A549 (cell line): ENCODE results near the gene TNRC6B. TPM values are rescaled to one million over a fixed set of nuclear protein-coding genes. Genes with fewer than 3 reads are reported as not detected.
"Not testable (repeated sequence)": the region's sequence is repeated elsewhere in the genome, so short reads cannot be mapped to it uniquely, and the experiment has no call there.

Experiments used
- ATAC-seq, 2 experiments: fragments of 200-7000 bp in 1 of 2; fragments of >200 bp in 1 of 2; cut with Nextera tagmentation in 1 of 2; cut with Tn5 transposase in 1 of 2; 3 replicates each; pipeline versions ENCODE4 v1.8.0 to v1.9.1; 2018 to 2020; ENCODE audit warnings: mild to moderate bottlenecking in 1 of 2, moderate library complexity in 1 of 2
- CTCF ChIA-PET: fragments of 300-600 bp; sonication (Branson Sonifier 250); formaldehyde crosslinking; extraction: SDS; loops from one replicate; lab custom pipeline; 2021; ENCODE audit warnings: antibody characterized with exemption, inconsistent platforms; lab: Yijun Ruan, JAX
- POLR2A ChIA-PET: fragments of 350-600 bp; formaldehyde crosslinking; extraction: SDS; loops from one replicate; lab custom pipeline; 2021; ENCODE audit warnings: antibody characterized with exemption, inconsistent platforms; lab: Yijun Ruan, JAX
- DNase-seq, 2 experiments: peaks; one replicate each; pipeline versions ENCODE4 v3.0.0 to v3.0.0-alpha.2; 2011 to 2016; ENCODE audit warnings: low read depth in 1 of 2, low spot score in 1 of 2
- FAIRE-seq: peaks from 2 replicates; lab custom pipeline; 2011; peaks lifted over from hg19 to GRCh38; lab: Jason Lieb, UNC
- H3K27ac ChIP-seq, 2 experiments: fragments of >200 bp; sonication (Bioruptor Twin); formaldehyde crosslinking; 3 replicates each; pipeline ENCODE4 v1.5.1; 2016 to 2017
- H3K4me1 ChIP-seq: fragments of >200 bp; sonication (Bioruptor Twin); formaldehyde crosslinking; 3 replicates; pipeline ENCODE4 v1.6.1; 2016
- H3K4me2 ChIP-seq: fragments of >200 bp; sonication (Bioruptor Twin); formaldehyde crosslinking; 3 replicates; pipeline ENCODE4 v1.6.1; 2016
- H3K4me3 ChIP-seq: fragments of >200 bp; sonication (Bioruptor Twin); formaldehyde crosslinking; 3 replicates; pipeline ENCODE4 v1.5.1; 2016
- H3K9me3 ChIP-seq: fragments of >200 bp; sonication (Bioruptor Twin); formaldehyde crosslinking; 3 replicates; pipeline ENCODE4 v1.6.1; 2016
- CBX2 ChIP-seq: fragments of 200-600 bp; sonication (generic); IDR thresholded peaks from 2 replicates; pipeline ENCODE4 v1.6.1; 2016; ENCODE audit warnings: low read depth, mild to moderate bottlenecking, borderline replicate concordance
- CEBPB ChIP-seq, 2 experiments: fragments of >200 bp in 1 of 2; sonication (Bioruptor Twin) in 1 of 2; formaldehyde crosslinking in 1 of 2; IDR thresholded peaks; 2 replicates each; pipeline ENCODE4 v1.6.1; 2012 to 2016
- EHF ChIP-seq: fragments of 250-450 bp; sonication (Bioruptor Pico); IDR thresholded peaks from 2 replicates; pipeline ENCODE4 v1.5.0; 2020; ENCODE audit warnings: mild to moderate bottlenecking
- EHMT2 ChIP-seq: fragments of 200-600 bp; sonication (generic); IDR thresholded peaks from 2 replicates; pipeline ENCODE4 v1.6.1; 2016; ENCODE audit warnings: antibody characterized with exemption, low read depth, mild to moderate bottlenecking, moderate library complexity
- EP300 ChIP-seq, 2 experiments: fragments of >200 bp; sonication (Bioruptor Twin); formaldehyde crosslinking; IDR thresholded peaks; 2 replicates in 1 of 2; 3 replicates in 1 of 2; pipeline ENCODE4 v1.6.1; 2016 to 2017
- FOSL2 ChIP-seq, 2 experiments: fragments of 450-650 bp in 1 of 2; fragments of >200 bp in 1 of 2; sonication (Bioruptor Twin) in 1 of 2; formaldehyde crosslinking; IDR thresholded peaks; 2 replicates each; pipeline versions ENCODE4 v1.5.0 to v1.6.1; 2016 to 2020; ENCODE audit warnings: mild to moderate bottlenecking in 1 of 2, moderate library complexity in 1 of 2
- HMGXB4 ChIP-seq: fragments of 250-450 bp; sonication (Bioruptor Pico); IDR thresholded peaks from 2 replicates; pipeline ENCODE4 v1.5.0; 2021; ENCODE audit warnings: mild to moderate bottlenecking, moderate library complexity, borderline replicate concordance
- HOXB13 ChIP-seq: fragments of 250-450 bp; sonication (Bioruptor Pico); IDR thresholded peaks from 2 replicates; pipeline ENCODE4 v1.5.0; 2020; ENCODE audit warnings: low read depth, mild to moderate bottlenecking, moderate library complexity
- JUN ChIP-seq, 2 experiments: fragments of >200 bp; sonication (Bioruptor Twin); formaldehyde crosslinking; IDR thresholded peaks; 2 replicates in 1 of 2; 3 replicates in 1 of 2; pipeline ENCODE4 v1.6.1; 2016 to 2017
- KDM5A ChIP-seq: fragments of 200-600 bp; sonication (generic); IDR thresholded peaks from 2 replicates; pipeline ENCODE4 v1.6.1; 2016; ENCODE audit warnings: antibody characterized with exemption, mild to moderate bottlenecking
- MAFK ChIP-seq: fragments of 450-650 bp; IDR thresholded peaks from 2 replicates; pipeline ENCODE4 v1.6.1; 2014; ENCODE audit not compliant: partially characterized antibody
- NFE2L2 ChIP-seq: fragments of 150-350 bp; conservative IDR thresholded peaks from 2 replicates; pipeline ENCODE4 v1.6.1; 2014; ENCODE audit warnings: low read length
- NR3C1 ChIP-seq: fragments of >200 bp; sonication (Bioruptor Twin); formaldehyde crosslinking; IDR thresholded peaks from 3 replicates; pipeline ENCODE4 v1.6.1; 2017
- POLR2A ChIP-seq: IDR thresholded peaks from 2 replicates; pipeline ENCODE4 v1.6.1; 2012; ENCODE audit warnings: mild to moderate bottlenecking, low read length
- RAD21 ChIP-seq, 2 experiments: fragments of >200 bp in 1 of 2; sonication (Bioruptor Twin) in 1 of 2; formaldehyde crosslinking in 1 of 2; IDR thresholded peaks in 1 of 2; conservative IDR thresholded peaks in 1 of 2; 2 replicates in 1 of 2; 3 replicates in 1 of 2; pipeline ENCODE4 v1.6.1; 2012 to 2018; ENCODE audit warnings: inconsistent platforms in 1 of 2
- RCOR1 ChIP-seq: fragments of 150-350 bp; IDR thresholded peaks from 2 replicates; pipeline ENCODE4 v1.6.1; 2014; ENCODE audit warnings: antibody characterized with exemption, low read length, low read depth
- RNF2 ChIP-seq: fragments of 200-600 bp; sonication (generic); IDR thresholded peaks from 2 replicates; pipeline ENCODE4 v1.6.1; 2016; ENCODE audit warnings: low read depth, mild to moderate bottlenecking, antibody characterized with exemption, moderate library complexity, borderline replicate concordance
- SMC3 ChIP-seq: fragments of >200 bp; sonication (Bioruptor Twin); formaldehyde crosslinking; IDR thresholded peaks from 3 replicates; pipeline ENCODE4 v1.6.1; 2018; ENCODE audit warnings: inconsistent platforms
- TP53 ChIP-seq: fragments of 250-450 bp; sonication (Bioruptor Pico); IDR thresholded peaks from 2 replicates; pipeline ENCODE4 v1.5.0; 2021; ENCODE audit warnings: mild to moderate bottlenecking, moderate library complexity
- WGBS: methylation state at CpG from one replicate; pipeline ENCODE4 v1.1.6; 2017; ENCODE audit errors: missing lambda C conversion rate; 5-methylcytosine and 5-hydroxymethylcytosine counted together
- polyA plus RNA-seq, 4 experiments: library from polyadenylated mRNA; depleted of rRNA in 3 of 4; stranded (reverse); fragments of >200 nt; fragmentation: RNase III in 1 of 4; extraction: RNeasy Plus Mini Kit Qiagen cat#74134 plus additional on column Dnase treatment in 1 of 4; gene quantifications; 2 replicates in 3 of 4; 3 replicates in 1 of 4; pipeline ENCODE4 v1.2.3, GENCODE V29; 2011 to 2017
- TF ChIP-seq, protein P1 (sequence below): fragments of 200-600 bp; sonication (generic); IDR thresholded peaks from 2 replicates; pipeline ENCODE4 v1.6.1; 2016; ENCODE audit warnings: antibody characterized with exemption, mild to moderate bottlenecking, moderate library complexity
- TF ChIP-seq, protein P2 (sequence below): IDR thresholded peaks from 2 replicates; pipeline ENCODE4 v1.6.1; 2012; ENCODE audit warnings: low read depth, borderline replicate concordance
- TF ChIP-seq, protein P3 (sequence below): fragments of 450-650 bp; IDR thresholded peaks from 2 replicates; pipeline ENCODE4 v1.6.1; 2014; ENCODE audit warnings: antibody characterized with exemption

TNRC6B gene
- polyA plus RNA-seq, 2 of the 4 experiments (the other 2 are of a cell fraction), result 4.9 to 5.0 TPM

- ATAC-seq (no peak), FAIRE-seq (no peak)
Measured at GRCh38 chr22:40182231-40182835, 4.6 kb downstream of the TNRC6B start.

DNA sequence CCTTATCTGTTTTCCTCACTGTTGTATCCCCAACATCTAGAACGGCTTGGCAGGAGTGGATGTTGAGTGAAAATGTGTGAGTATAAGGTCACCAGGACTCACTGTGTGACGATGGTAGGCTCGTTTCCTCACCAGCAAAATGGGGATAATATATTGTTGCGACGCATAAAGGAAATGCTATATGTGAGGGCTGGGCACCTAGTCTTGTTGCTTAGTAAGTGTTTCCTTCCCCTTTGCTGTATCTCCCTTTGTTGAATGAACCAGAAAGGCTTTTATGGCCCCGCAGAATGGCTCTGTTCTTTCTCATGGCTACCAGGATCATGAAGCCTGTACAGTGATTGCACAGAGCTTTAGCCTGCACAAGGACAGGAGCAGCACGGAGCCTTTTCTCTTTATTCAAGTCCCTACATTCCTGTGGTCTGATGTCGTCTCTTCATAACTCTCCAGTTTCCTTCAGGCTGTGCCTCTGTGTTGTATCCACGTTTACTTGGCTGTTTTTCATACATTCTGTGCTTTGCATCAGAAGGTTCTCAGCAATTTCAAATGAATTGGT, 5.4 kb downstream of the TNRC6B start:
- ChIA-PET CTCF (interaction anchor here (0.7 kb wide), 2 partner anchors 81 to 87 kb away, joined by 3 to 4 read pairs; no protein-coding TSS in a partner anchor), POLR2A (no interaction called here)
- FAIRE-seq, result no peak
- Histone ChIP-seq H3K9me3 (no peaks in the 10 kb centered on the region), H3K27ac (no peak overlapping the region), H3K4me2 (0 out of 3 replicates have a peak overlapping the region, but pooled peaks have one; percentile 77), H3K4me3 (no peak overlapping the region)
- TF ChIP-seq TP53, result no peak
- TF ChIP-seq, protein P1, sequence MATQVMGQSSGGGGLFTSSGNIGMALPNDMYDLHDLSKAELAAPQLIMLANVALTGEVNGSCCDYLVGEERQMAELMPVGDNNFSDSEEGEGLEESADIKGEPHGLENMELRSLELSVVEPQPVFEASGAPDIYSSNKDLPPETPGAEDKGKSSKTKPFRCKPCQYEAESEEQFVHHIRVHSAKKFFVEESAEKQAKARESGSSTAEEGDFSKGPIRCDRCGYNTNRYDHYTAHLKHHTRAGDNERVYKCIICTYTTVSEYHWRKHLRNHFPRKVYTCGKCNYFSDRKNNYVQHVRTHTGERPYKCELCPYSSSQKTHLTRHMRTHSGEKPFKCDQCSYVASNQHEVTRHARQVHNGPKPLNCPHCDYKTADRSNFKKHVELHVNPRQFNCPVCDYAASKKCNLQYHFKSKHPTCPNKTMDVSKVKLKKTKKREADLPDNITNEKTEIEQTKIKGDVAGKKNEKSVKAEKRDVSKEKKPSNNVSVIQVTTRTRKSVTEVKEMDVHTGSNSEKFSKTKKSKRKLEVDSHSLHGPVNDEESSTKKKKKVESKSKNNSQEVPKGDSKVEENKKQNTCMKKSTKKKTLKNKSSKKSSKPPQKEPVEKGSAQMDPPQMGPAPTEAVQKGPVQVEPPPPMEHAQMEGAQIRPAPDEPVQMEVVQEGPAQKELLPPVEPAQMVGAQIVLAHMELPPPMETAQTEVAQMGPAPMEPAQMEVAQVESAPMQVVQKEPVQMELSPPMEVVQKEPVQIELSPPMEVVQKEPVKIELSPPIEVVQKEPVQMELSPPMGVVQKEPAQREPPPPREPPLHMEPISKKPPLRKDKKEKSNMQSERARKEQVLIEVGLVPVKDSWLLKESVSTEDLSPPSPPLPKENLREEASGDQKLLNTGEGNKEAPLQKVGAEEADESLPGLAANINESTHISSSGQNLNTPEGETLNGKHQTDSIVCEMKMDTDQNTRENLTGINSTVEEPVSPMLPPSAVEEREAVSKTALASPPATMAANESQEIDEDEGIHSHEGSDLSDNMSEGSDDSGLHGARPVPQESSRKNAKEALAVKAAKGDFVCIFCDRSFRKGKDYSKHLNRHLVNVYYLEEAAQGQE, result no peak
- no peak for TF ChIP-seq RAD21 (conservative IDR thresholded peaks at IDR 0.05 in 1 of 2, IDR thresholded peaks at IDR 0.05 in 1 of 2)
- TF ChIP-seq NR3C1, result no peak
- no peak for TF ChIP-seq EP300 (IDR thresholded peaks at IDR 0.05)
- no peak for TF ChIP-seq HOXB13 (CRISPR knock-in tag)
- TF ChIP-seq EHMT2, result no peak
- TF ChIP-seq EHF (CRISPR knock-in tag), result no peak
- no peak for TF ChIP-seq CBX2
- TF ChIP-seq, all 56 proteins: peak for 0
- peaks cover 43% of the 10 kb centered on the region; the same call in 2 of the 3 replicates for H3K4me1 ChIP-seq
- ATAC-seq (peak in 1 of 2 experiments; percentile 49; a peak in 3 of 6 replicates), DNase-seq (no peak)
- 53% methylated on average over 9 of the region's 9 CpGs for WGBS

More at GRCh38 chr22:40182231-40182835, 4.6 kb downstream of the TNRC6B start:
- no peak for DNase-seq
- peak overlapping the region; percentile 77; the same call in 2 of the 3 replicates for H3K4me2 ChIP-seq
- H3K4me1 ChIP-seq, result peaks cover 43% of the 10 kb centered on the region; the same call in 2 of the 3 replicates
- ChIA-PET CTCF (interaction anchor here (0.7 kb wide), 1 partner anchor 82 kb away, joined by 3 read pairs; no protein-coding TSS in a partner anchor), POLR2A (no interaction called here)
- no peak for TF ChIP-seq MAFK
- no peaks in the 10 kb centered on the region for H3K9me3 ChIP-seq
- H3K4me3 ChIP-seq, result no peak overlapping the region
- H3K27ac ChIP-seq, result no peak overlapping the region
- 60% methylated on average over 4 of the region's 4 CpGs for WGBS

GRCh38 chr22:40183603-40184002, 5.9 kb downstream of the TNRC6B start:
- H3K4me2 ChIP-seq, H3K9me3 ChIP-seq, DNase-seq, POLR2A ChIA-PET, H3K4me3 ChIP-seq, FAIRE-seq, ATAC-seq, H3K27ac ChIP-seq: not testable (repeated sequence)
- CTCF ChIA-PET, result interaction anchor here (0.7 kb wide), 1 partner anchor 86 kb away, joined by 4 read pairs; no protein-coding TSS in a partner anchor
- WGBS, result 92% methylated on average over 13 of the region's 13 CpGs
- peaks cover 43% of the 10 kb centered on the region; the same call in 2 of the 3 replicates for H3K4me1 ChIP-seq

GRCh38 chr22:40187389-40187788, 9.7 kb downstream of the TNRC6B start:
- DNase-seq (no peak), FAIRE-seq (no peak), ATAC-seq (no peak)
- H3K9me3 ChIP-seq, result no peaks in the 10 kb centered on the region
- no peak overlapping the region for H3K27ac ChIP-seq
- H3K4me3 ChIP-seq, result no peak overlapping the region
- ChIA-PET CTCF (no interaction called here), POLR2A (no interaction called here)
- 88% methylated on average over 7 of the region's 7 CpGs for WGBS
- peaks cover 11% of the 10 kb centered on the region; the same call in 2 of the 3 replicates for H3K4me1 ChIP-seq
- no peak overlapping the region for H3K4me2 ChIP-seq
- TF ChIP-seq, protein P2, sequence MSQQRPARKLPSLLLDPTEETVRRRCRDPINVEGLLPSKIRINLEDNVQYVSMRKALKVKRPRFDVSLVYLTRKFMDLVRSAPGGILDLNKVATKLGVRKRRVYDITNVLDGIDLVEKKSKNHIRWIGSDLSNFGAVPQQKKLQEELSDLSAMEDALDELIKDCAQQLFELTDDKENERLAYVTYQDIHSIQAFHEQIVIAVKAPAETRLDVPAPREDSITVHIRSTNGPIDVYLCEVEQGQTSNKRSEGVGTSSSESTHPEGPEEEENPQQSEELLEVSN, result no peak
- TF ChIP-seq, protein P3, sequence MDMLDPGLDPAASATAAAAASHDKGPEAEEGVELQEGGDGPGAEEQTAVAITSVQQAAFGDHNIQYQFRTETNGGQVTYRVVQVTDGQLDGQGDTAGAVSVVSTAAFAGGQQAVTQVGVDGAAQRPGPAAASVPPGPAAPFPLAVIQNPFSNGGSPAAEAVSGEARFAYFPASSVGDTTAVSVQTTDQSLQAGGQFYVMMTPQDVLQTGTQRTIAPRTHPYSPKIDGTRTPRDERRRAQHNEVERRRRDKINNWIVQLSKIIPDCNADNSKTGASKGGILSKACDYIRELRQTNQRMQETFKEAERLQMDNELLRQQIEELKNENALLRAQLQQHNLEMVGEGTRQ, result no peak
- no peak for TF ChIP-seq RNF2
- no peak for TF ChIP-seq NR3C1
- TF ChIP-seq KDM5A, result no peak
- TF ChIP-seq TP53, result no peak
- TF ChIP-seq SMC3, result no peak
- TF ChIP-seq JUN (IDR thresholded peaks at IDR 0.05), result no peak
- TF ChIP-seq HMGXB4 (CRISPR knock-in tag), result no peak
- no peak for TF ChIP-seq POLR2A
- TF ChIP-seq CEBPB (IDR thresholded peaks at IDR 0.05), result no peak
- no peak for TF ChIP-seq FOSL2 (IDR thresholded peaks at IDR 0.05)
- TF ChIP-seq FOSL2 (CRISPR knock-in tag; IDR thresholded peaks at IDR 0.05), result no peak
- TF ChIP-seq RCOR1, result no peak
- no peak for TF ChIP-seq NFE2L2
- no peak for TF ChIP-seq EP300 (IDR thresholded peaks at IDR 0.05)
